Putamen (tissue), 1 donor: ENCODE results near the gene PDE4A.
A peak's percentile ranks its signal among the peaks of the same experiment; 100 is the strongest.
"Not testable (repeated sequence)": the region's sequence is repeated elsewhere in the genome, so short reads cannot be mapped to it uniquely, and the experiment has no call there.

Source experiments
- DNase-seq: peaks from one replicate; pipeline ENCODE4 v3.0.0-alpha.2; 2016; ENCODE audit warnings: low spot score

PDE4A gene

DNA sequence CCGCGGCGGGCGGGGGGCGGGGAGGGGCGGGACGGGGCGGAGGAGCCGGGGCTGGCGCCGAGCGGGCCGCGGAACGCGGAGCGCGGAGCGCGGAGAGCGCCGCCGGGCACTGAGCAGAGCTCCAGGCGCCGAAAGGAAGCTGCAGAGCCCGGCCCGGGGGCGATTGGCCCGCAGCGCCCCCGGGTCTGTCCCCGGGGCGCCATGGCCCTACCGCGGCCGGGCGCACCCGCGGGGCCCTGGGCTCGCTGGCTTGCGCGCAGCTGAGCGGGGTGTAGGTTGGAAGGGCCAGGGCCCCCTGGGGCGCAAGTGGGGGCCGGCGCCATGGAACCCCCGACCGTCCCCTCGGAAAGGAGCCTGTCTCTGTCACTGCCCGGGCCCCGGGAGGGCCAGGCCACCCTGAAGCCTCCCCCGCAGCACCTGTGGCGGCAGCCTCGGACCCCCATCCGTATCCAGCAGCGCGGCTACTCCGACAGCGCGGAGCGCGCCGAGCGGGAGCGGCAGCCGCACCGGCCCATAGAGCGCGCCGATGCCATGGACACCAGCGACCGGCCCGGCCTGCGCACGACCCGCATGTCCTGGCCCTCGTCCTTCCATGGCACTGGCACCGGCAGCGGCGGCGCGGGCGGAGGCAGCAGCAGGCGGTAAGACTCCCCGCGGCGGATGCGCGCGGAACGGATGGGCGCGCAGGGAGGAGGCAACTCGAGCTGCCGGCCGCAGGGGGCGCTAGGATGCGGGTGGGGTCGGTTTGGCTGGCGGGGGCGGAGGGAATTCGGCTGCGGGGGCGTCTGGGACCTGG lies at the start of gene PDE4A:
Gene PDE4A, plus strand, starts transcription at position 95 of the 796 bp plus-strand sequence. Its CDS starts 227 bp downstream, at position 322.
- no peak for DNase-seq

GRCh38 chr19:10372690-10373089 lies 47.6 kb upstream of the PDE4A start:
- DNase-seq = no peak

- DNase-seq = no peak
Measured at GRCh38 chr19:10374931-10375330, 45.4 kb upstream of the PDE4A start.

GRCh38 chr19:10377140-10377640 lies 43.1 kb upstream of the PDE4A start:
- not testable (repeated sequence) for DNase-seq

- no peak for DNase-seq
Measured at GRCh38 chr19:10378124-10378523, 42.2 kb upstream of the PDE4A start.

DNA sequence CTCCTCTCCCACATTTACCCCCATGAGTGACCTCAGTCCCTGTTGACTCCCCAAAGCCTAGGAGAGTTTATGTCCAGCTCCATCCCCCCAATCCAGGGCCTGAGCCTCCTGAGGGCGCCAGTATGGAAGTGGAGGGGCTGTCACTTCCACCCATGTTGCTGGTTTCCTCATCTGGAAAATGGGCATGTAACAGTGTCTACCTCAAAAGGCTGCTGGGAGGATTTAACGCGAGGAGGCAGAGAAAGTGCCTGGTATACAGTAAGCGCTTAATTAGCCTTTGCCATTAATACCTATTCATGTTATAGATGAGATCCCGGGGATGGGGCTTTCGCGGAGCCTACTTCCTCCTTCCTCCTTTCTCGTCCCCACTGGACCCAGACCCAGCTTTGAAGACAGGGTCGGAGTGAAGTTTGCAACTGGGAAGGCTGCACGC lies 40.4 kb upstream of the PDE4A start:
- peak; percentile 28 for DNase-seq

- DNase-seq = peak; percentile 98
Measured at GRCh38 chr19:10380313-10381102, 39.8 kb upstream of the PDE4A start, which contains the start of gene TYK2. Gene TYK2, minus strand, starts transcription at chr19:10380572. Its CDS starts 2,166 bp downstream, at chr19:10378406.

DNA sequence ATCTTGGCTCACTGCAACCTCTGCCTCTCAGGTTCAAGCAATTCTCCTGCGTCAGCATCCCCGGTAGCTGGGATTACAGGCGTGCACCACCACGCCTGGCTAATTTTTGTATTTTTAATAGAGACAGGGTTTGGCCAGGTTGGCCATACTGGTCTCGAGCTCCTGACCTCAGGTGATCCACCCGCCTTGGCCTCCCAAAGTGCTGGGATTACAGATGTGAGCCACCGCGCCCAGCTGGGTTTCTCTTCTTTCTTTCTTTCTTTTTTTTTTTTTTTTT lies 37.2 kb upstream of the PDE4A start:
- not testable (repeated sequence) for DNase-seq

DNA sequence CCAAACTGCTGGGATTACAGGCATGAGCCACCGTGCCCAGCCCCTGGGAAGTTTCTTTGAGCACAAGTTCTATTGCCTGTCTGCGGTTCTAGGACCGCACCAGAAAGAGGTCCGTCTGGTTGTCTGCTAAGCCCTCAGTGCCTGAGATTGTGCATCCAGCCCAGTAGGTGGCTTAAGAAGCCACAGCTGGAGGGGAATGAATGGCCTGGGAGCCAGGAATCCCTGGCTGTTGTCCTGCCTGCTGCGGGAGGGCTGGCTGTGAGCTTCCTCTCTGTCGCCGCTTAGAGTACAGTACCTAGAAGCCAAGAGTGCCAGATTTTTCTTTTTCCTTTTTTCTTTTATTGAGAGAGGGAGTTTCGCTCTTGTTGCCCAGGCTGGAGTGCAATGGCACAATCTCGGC lies 35.8 kb upstream of the PDE4A start:
- no peak for DNase-seq

DNA sequence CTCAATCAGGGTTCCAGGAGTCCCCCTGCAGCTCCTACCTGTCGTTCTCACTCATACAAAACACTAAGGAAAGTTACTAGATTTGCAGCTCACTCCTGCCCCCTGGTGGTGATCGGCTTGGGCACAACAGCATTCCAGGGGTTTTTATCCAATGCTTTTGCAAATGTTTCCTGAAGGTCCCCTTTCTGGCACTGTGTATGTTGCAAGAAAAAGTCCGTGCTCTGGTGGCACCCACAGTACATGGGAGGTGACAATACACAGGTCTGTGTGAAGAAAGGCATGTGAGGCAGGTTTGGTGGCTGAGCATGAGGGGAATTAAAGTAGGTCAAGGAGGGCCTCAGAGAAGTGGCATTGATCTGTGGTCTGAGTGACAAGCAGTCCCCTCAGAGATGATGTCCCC lies 31.4 kb upstream of the PDE4A start:
- DNase-seq = peak; percentile 78

DNA sequence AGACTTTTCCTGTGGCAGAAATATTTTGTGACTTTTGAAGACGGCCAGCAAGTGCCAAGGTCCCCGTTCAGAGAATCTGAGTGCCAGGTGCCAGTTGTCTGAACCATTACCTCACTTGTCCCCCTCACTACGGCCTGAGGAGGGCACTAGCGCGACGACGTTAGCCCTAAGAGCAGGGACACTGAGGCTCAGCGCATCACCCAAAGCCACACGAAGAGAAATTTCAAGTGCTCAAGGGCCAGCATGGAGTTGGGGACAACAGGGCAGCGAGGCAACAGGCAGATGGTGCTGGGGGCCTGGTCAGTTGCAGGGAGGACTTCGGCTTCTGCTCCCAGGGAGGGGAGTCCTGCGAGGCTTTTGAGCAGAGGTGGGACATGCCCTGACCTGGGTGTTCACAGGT lies 30.5 kb upstream of the PDE4A start:
- no peak for DNase-seq

- peak; percentile 40 for DNase-seq
Measured at GRCh38 chr19:10390652-10391286, 29.6 kb upstream of the PDE4A start.

GRCh38 chr19:10392120-10392519 lies 28.2 kb upstream of the PDE4A start:
- DNase-seq = no peak

DNA sequence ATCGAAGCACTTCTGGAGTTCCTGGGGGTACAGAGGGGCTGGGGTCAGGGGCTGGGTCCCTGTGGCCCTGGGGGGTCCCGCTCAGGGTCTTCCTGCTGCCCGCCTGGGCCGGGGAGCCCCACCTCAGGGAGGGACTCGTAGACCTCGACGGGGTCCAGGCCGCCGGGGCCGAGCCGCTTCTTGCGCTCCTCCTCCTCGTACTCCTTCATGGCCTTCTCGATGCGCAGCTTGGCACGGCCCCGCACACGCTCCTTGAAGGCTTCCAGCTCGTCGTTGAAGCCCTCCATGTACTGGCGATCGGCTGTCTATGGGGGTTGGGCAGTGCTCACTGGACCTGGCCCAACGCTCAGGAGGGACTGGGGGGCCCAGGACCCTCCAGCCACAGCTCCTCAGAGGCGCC lies 27.2 kb upstream of the PDE4A start:
- DNase-seq = no peak

DNA sequence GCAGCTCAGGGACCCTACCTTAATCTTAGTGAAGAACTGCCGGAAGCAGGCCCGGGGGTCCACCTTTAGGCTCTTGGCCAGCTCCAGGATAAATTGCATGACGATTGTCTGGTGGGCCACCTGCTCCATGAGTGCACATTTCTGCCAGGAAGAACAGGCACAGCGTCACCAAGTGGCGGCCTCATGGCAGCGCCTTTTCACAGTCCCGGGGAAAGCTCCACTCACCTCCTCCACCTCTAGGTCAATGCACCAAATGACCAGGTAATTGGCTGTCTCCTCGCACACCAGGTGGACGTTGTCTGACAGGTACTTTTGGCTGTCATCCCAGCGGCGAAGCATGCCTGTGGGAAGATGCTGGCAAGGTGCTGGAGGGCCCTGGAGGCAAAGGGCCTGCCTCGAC lies 25.3 kb upstream of the PDE4A start:
- no peak for DNase-seq

- DNase-seq = no peak
Measured at GRCh38 chr19:10395436-10395835, 24.9 kb upstream of the PDE4A start.

GRCh38 chr19:10395917-10396316 lies 24.4 kb upstream of the PDE4A start:
- no peak for DNase-seq

DNA sequence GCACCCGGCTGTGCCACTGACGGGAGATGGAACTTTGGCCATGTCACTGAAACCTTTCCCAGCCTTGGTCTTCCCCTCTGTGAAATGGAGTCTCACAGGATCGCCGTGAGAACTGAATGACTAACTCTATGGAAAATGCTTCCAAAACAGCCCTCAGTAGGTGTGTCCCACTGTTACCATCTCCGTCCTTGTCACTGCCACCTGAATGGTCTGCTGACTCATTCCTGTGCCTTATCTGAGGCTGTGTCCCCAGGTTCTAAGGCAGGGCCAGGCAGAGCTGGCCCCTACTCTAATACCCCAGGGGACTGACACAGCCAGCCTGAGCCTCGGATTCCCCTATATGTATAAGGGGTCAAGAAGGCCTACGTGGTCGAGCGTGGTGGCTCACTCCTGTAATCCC lies 21.5 kb upstream of the PDE4A start:
- DNase-seq = no peak

GRCh38 chr19:10399340-10399739 lies 21.0 kb upstream of the PDE4A start:
- DNase-seq = not testable (repeated sequence)

DNA sequence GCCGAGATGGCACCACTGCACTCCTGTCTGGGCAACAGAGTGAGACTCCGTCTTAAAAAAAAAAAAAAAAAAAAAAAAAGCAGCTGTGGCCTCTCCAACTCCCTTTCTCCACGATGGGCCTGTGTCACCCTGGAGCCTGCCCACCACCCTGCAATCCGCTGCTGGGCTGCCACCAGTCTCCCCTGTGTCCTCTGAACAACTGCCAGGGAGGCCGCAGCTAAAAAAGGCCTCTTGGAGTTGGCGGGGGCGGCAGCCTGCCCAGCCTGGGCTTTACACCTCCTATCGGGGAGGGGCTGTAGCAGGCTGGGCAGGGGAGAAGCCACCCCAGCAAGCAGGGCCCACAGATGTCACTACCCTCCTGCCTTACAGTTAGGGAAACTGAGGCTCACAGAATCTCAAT lies 20.5 kb upstream of the PDE4A start:
- DNase-seq = no peak

DNA sequence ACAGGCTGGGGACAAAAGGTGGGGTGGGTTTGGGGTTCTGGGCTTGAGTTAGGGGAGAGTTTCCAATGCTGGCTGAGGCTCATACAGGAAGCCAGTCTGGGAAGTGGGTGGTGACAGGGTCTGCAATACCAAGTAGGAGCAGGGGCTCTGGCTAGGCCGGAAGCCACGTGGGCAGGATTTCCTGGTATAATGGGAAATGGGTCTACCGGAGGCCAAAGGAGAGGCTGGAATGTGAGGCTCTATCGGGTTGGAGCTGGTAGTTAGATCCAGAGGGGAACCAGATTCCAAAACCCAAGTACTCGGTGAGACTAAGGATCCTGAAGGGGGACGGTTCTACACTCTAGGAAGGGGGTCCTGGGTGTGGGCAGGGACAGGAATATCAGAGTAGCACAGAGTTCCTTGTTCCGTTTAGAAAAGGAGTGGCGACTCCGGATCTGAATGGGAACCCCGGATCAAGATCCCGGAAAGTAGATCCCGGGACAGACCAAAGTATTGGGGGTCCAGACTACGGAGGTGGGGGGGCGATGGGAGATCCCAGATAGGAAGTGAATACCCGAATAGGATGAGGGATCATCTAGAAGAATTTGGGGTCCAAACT lies 17.8 kb upstream of the PDE4A start:
- DNase-seq = no peak
